Stomach smooth muscle (tissue), 2 donors: ENCODE measurements around the gene ZNF605.
"Not testable (repeated sequence)": the region's sequence is repeated elsewhere in the genome, so short reads cannot be mapped to it uniquely, and the experiment has no call there.

Source experiments
- H3K27ac ChIP-seq: one replicate; pipeline ENCODE4 v1.7.0; 2013; ENCODE audit warnings: mild to moderate bottlenecking, low read length, inconsistent platforms
- H3K27me3 ChIP-seq, 2 donors: one replicate each; pipeline ENCODE4 v1.7.0; 2013; ENCODE audit warnings: low read length in 2 of 2; ENCODE audit not compliant: insufficient read depth in 2 of 2, control insufficient read depth in 1 of 2
- H3K36me3 ChIP-seq, 2 donors: one replicate each; pipeline ENCODE4 v1.7.0; 2013; ENCODE audit warnings: low read length in 2 of 2; ENCODE audit not compliant: control insufficient read depth in 2 of 2, insufficient read depth in 2 of 2
- H3K4me1 ChIP-seq: one replicate; pipeline ENCODE4 v1.7.0; 2013; ENCODE audit warnings: low read length; ENCODE audit not compliant: control insufficient read depth, insufficient read depth
- H3K4me3 ChIP-seq, 2 donors: one replicate each; pipeline ENCODE4 v1.7.0; 2013; ENCODE audit warnings: low read length in 2 of 2
- H3K9ac ChIP-seq, 2 donors: one replicate each; pipeline ENCODE4 v1.7.0; 2013; ENCODE audit warnings: low read length in 2 of 2, mild to moderate bottlenecking in 1 of 2
- H3K9me3 ChIP-seq, 2 donors: one replicate each; pipeline ENCODE4 v1.7.0; 2013; ENCODE audit warnings: low read length in 2 of 2; ENCODE audit not compliant: control insufficient read depth in 2 of 2
- donor health status: healthy.
- donor health status: Pancreatic carcinoma.

Gene ZNF605

DNA sequence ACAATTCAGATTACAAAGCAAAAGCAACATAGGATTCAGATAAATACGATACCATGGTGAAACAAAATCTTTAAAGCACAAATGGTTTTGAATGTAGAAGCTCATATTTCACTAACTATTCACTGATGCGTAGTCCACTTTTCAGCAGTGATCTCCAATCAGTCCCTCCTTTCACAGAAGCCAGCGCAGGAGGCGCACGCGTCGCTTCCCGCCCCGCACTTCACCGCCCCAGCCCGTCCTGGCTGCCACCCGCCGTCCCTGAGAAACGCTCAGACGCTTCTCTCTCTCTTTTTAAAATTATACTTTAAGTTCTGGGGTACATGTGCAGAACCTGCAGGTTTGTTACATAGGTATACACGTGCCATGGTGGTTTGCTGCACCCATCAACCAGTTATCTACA, 48.9 kb downstream of the ZNF605 start:
- Histone ChIP-seq H3K9me3 (no peaks in the 10 kb centered on the region), H3K36me3 (no peaks in the 10 kb centered on the region), H3K9ac (no peak overlapping the region), H3K27me3 (no peaks in the 10 kb centered on the region), H3K4me1 (peaks cover 13% of the 10 kb centered on the region), H3K4me3 (no peak overlapping the region), H3K27ac (no peak overlapping the region)

DNA sequence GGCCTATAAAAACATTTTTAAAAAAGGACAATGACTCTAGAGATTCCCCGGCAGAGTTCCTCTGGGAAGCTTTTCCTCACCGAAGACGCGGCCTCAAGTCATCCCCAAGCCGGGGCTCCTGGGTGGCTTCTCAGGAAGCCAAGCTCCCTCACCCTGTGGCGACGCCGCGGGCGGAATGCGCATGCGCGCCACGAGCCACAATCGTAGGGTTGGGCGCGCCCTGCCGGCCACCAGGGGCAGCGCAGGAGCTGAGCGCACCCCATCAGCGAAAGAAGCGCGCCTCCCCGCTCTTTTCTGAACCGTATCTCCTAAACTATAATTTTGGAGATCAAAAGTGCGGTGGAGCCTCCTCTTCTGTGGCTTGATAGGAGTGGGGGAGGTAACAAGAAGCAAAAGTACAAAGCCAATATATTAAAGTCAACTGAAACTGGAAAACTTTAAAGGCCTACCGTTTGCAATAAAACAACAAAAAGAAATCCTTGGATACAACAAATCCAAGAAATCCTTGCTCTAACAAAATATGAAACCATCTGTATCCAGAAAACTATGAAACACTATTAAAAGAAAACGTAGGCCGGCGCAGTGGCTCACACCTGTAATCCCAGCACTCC, 51.3 kb downstream of the ZNF605 start:
- Histone ChIP-seq H3K4me3 (peak overlapping the region in 1 of 2 donors; percentile 52), H3K9me3 (no peaks in the 10 kb centered on the region), H3K27me3 (no peaks in the 10 kb centered on the region), H3K4me1 (peaks cover 13% of the 10 kb centered on the region), H3K9ac (peak overlapping the region in 1 of 2 donors; percentile 28), H3K27ac (no peak overlapping the region), H3K36me3 (no peaks in the 10 kb centered on the region)

DNA sequence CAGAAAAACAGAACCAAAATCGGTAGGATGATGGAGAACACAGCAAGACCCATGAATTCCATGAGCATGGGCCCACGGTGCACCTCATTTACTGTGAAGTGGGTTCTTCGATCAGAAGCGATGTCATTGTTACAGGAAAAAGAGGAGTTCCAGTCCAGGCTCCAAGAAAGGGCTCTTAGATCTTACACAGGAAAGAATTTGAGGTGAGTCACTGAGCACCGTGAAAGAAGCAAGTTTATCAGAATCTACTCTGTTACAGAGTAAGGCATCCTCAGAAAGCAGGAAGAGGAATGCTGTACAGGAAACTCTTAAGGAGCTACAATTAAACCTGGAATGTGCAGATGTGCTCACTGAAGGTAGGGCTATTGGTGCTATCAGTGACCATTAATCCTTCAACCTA, 57.1 kb downstream of the ZNF605 start:
- Histone ChIP-seq H3K36me3 (no peaks in the 10 kb centered on the region), H3K27ac (no peak overlapping the region), H3K27me3 (no peaks in the 10 kb centered on the region), H3K4me1 (no peaks in the 10 kb centered on the region), H3K9me3 (no peaks in the 10 kb centered on the region), H3K9ac (no peak overlapping the region), H3K4me3 (no peak overlapping the region)

DNA sequence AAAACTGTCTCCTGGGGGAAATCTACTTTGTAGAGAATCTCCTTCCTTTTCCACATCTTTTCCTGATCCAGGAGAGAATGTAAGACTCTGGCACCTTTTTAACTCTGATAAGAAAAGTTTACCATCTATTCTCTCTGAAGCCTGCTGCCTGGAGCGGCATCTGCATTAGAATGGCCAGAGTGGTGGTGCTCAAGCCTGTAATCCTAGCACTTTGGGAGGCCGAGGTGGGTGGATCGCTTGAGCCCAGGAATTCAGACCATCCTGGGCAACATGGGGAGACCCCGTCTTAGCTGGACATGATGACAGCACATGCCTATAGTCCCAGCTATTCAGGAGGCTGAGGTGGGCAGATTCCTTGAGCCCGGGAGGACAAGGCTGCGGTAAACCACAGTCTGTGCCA, 67.3 kb downstream of the ZNF605 start:
- peak overlapping the region; percentile 92 for H3K27ac ChIP-seq
- peaks cover 7% of the 10 kb centered on the region for H3K4me1 ChIP-seq
- no peaks in the 10 kb centered on the region for H3K27me3 ChIP-seq
- H3K9ac ChIP-seq = peak overlapping the region; percentile 92 to 93
- H3K4me3 ChIP-seq = peak overlapping the region in 1 of 2 donors; percentile 99
- H3K9me3 ChIP-seq = no peaks in the 10 kb centered on the region
- no peaks in the 10 kb centered on the region for H3K36me3 ChIP-seq

DNA sequence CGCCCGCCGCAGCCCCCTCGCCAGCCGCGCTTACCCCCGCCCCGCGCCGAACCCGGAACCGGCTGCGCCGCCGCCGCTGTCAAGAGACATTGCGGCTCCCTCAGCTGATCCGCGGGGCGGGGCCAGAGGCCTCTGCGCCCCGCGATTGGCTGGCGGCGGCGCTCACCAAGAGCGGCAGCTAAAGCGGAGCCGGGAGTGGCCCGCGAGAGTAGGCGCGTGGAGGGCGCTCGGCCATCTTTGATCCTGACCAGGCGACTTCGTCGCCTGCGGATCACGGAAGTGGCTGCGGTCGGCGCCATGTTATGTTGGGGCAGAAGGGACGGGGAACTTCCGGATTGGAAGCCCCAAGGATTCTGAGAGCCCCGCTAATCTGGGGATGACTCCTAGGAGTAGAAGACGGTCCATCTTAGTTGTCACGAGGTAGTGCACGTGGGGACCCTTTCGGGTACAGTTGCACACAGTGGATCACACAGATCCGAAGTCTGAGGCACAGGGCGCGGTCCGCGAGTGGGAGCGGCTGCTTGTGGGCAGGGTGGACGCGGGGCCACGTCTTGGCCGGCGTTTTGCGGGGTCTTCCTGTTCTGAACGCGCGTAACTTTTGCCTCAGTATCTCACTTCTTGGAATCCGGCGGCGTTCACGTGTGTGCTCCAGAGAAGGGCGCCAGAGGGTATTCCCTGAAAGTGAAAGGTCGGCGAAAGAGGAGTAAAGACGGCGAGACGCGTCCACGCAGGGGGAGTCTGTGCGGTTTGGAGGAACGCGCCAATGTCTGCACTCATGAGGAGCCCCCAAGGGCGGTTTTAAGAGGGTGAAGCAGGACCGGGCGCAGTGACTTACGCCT, 68.4 kb downstream of the ZNF605 start, which contains the start of gene CHFR:
CHFR (minus strand) TSS at position 93 of the 839 bp plus-strand sequence. CDS start 277 bp downstream, outside the sequence.
- Histone ChIP-seq H3K36me3 (peaks cover 0 to 2% of the 10 kb centered on the region in 2 donors), H3K9me3 (no peaks in the 10 kb centered on the region), H3K27me3 (no peaks in the 10 kb centered on the region), H3K4me1 (peaks cover 7% of the 10 kb centered on the region), H3K4me3 (peak within 1 kb of the TSS; percentile 98 to 99), H3K9ac (peak within 1 kb of the TSS; percentile 92 to 93), H3K27ac (peak within 1 kb of the TSS; percentile 92)

DNA sequence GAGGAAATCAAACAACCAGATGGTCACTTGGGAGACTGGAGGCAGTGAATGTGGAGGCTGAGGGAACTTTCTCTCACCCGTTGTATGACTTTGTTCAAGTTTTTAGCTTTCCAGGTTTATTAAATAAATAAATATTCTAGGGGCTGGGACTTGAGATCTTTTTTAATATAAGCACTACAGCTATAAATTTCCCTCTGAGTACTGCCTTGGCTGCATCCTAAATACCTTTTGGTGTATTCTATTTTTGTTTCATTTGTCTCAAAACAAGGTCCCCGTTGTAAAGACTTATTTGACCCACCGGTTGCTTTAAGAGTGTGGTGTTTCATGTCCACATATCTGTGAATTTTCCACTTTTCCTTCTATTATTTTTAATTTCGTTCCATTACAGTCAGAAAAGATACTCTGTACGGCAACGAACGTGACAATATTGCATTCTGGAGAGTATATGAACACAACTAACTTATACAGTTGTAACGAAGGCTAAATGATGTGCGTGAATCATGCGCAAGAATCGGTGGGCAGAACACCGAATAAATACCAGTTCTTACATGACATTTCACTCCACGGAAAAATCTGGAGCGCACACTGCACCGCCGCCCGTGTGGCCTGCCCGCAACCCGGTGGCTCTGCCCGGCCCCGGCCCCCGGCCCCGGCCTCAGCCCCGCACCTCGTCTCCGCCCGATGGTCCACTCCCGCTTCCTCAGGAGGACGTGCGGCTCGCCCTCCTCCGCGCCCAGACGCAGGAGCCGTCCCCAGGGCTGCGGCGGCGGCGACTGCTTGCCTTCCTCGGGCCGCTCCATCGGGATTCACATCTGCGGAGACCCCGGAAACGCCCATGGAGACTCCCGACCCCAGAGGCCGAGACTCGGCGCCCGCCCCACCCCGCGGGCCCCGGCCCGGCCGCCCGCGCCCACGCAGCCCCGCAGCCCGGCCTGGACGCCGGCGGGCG, 69.3 kb downstream of the ZNF605 start:
- no peak overlapping the region for H3K27ac ChIP-seq
- no peaks in the 10 kb centered on the region for H3K27me3 ChIP-seq
- peaks cover 0 to 2% of the 10 kb centered on the region in 2 donors for H3K36me3 ChIP-seq
- H3K9ac ChIP-seq = peak overlapping the region; percentile 42 to 71
- H3K4me1 ChIP-seq = peaks cover 10% of the 10 kb centered on the region
- H3K9me3 ChIP-seq = no peaks in the 10 kb centered on the region
- peak overlapping the region; percentile 84 to 99 for H3K4me3 ChIP-seq

DNA sequence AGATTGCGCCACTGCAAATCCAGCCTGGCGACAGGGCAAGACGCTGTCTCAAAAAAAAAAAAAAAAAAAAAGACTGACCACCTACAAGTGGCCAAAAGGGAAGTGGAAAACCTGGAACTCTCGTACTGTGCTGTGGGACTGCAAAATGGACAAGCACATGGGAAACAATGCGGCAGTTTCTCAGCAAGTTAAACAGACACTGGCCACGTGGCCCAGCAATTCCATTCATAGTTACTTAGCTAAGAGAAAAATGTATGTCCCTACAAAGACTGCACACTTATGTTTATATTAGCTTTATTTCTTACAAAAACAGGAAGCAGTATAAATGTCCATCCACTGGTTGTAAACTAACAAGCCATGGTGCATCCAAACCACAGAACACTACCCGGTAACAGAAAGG, 74.3 kb downstream of the ZNF605 start:
- no peaks in the 10 kb centered on the region for H3K9me3 ChIP-seq
- no peak overlapping the region for H3K27ac ChIP-seq
- no peak overlapping the region for H3K9ac ChIP-seq
- H3K36me3 ChIP-seq = peaks cover 5 to 7% of the 10 kb centered on the region in 2 donors
- H3K4me1 ChIP-seq = peaks cover 6% of the 10 kb centered on the region
- H3K4me3 ChIP-seq = peak overlapping the region in 1 of 2 donors; percentile 40
- no peaks in the 10 kb centered on the region for H3K27me3 ChIP-seq

- not testable (repeated sequence) for H3K4me3 ChIP-seq, H3K9me3 ChIP-seq, H3K27ac ChIP-seq, H3K4me1 ChIP-seq, H3K27me3 ChIP-seq, H3K9ac ChIP-seq
- peaks cover 31 to 41% of the 10 kb centered on the region in 2 donors for H3K36me3 ChIP-seq
These were observed 81.5 kb downstream of the ZNF605 start for GRCh38 chr12:132874620-132875019.

DNA sequence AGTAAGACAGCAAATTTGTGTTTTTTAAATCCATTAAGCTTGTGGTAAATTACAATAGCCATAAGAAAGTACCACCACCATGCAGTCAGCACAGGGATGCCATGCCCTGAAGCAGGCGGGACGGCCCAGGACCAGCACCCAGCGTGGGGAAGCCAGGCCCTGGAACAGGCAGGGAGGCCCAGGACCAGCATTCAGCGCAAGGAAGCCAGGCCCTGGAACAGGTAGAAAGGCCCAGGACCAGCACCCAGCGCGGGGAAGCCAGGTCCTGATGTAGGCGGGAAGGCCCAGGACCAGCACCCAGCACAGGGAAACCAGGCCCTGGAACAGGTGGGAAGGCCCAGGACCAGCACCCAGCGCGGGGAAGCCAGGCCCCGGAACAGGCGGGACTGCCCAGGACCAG, 81.9 kb downstream of the ZNF605 start:
- no peak overlapping the region for H3K4me3 ChIP-seq
- H3K9me3 ChIP-seq = no peaks in the 10 kb centered on the region
- H3K27me3 ChIP-seq = no peaks in the 10 kb centered on the region
- no peak overlapping the region for H3K27ac ChIP-seq
- H3K4me1 ChIP-seq = no peaks in the 10 kb centered on the region
- no peak overlapping the region for H3K9ac ChIP-seq
- H3K36me3 ChIP-seq = peaks cover 35 to 46% of the 10 kb centered on the region in 2 donors

DNA sequence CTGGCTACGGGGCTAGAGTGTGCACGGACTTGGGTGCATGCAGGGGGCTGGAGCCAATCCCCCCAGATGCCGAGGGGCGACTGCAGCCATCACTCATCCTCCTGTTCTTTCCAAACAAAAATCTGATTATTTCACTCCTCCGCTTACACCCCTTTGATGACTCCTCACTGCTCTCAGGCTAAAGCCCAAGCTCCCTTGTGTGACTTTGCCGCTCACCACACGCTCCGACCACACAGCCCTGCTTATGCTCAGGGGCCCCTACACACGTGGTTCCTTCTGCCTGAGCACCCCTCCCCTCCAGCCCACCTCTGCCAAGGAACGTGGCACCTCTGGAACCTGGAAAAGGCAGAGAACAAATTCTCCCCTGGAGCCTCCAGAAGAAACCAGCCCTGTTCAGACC, 82.4 kb downstream of the ZNF605 start:
- Histone ChIP-seq H3K4me1 (no peaks in the 10 kb centered on the region), H3K4me3 (no peak overlapping the region), H3K36me3 (peaks cover 35 to 47% of the 10 kb centered on the region in 2 donors), H3K9me3 (no peaks in the 10 kb centered on the region), H3K9ac (no peak overlapping the region), H3K27me3 (no peaks in the 10 kb centered on the region), H3K27ac (no peak overlapping the region)
